ENCODE results near the gene ABCD4. TPM values are rescaled to one million over a fixed set of nuclear protein-coding genes. Genes with fewer than 3 reads are reported as not detected.

ABCD4 gene
- total RNA-seq, 1 experiment from 2014 or later, result 72.4 TPM

GRCh38 chr14:74348735-74349463 lies 46.2 kb upstream of the ABCD4 start:
- CTCF ChIA-PET, result interaction anchor here (0.6 to 0.8 kb wide), 2 partner anchors 9 to 433 kb away, joined by 4 to 5 read pairs; no protein-coding TSS in a partner anchor
- TF ChIP-seq CTCF (IDR thresholded peaks at IDR 0.05; ENCODE audit: unreplicated experiment), result no peak
- BruUV-seq (replicated peaks), result no TSS peak
- H3K4me1 Mint-ChIP-seq (ENCODE audit: low read depth, unreplicated experiment), result peaks cover 8% of the 10 kb centered on the region
- no peak for DNase-seq
- no peak overlapping the region for H3K27ac Mint-ChIP-seq (ENCODE audit: unreplicated experiment)
- no peaks in the 10 kb centered on the region for H3K9me3 Mint-ChIP-seq (ENCODE audit: low read depth, unreplicated experiment)
- peaks cover 41% of the 10 kb centered on the region for H3K27me3 Mint-ChIP-seq (ENCODE audit: unreplicated experiment)
- no peaks in the 10 kb centered on the region for H3K36me3 Mint-ChIP-seq (ENCODE audit: insufficient read depth, unreplicated experiment)
- H3K4me3 Mint-ChIP-seq (ENCODE audit: low read depth, unreplicated experiment), result no peak overlapping the region
- intact Hi-C loops (cut with micrococcal nuclease; ENCODE audit: unreplicated experiment), result no loop called here

- H3K27ac Mint-ChIP-seq (ENCODE audit: unreplicated experiment), result no peak within 1 kb of the TSS
- TF ChIP-seq CTCF (IDR thresholded peaks at IDR 0.05; ENCODE audit: unreplicated experiment), result no peak
- CTCF ChIA-PET, result interaction anchor here (0.6 to 1.0 kb wide), 2 partner anchors 10 to 434 kb away, joined by 3 to 5 read pairs; no protein-coding TSS in a partner anchor
- intact Hi-C loops (cut with micrococcal nuclease; ENCODE audit: unreplicated experiment), result no loop called here
- peaks cover 8% of the 10 kb centered on the region for H3K4me1 Mint-ChIP-seq (ENCODE audit: low read depth, unreplicated experiment)
- BruUV-seq (replicated peaks), result no TSS peak
- H3K36me3 Mint-ChIP-seq (ENCODE audit: insufficient read depth, unreplicated experiment), result no peaks in the 10 kb centered on the region
- DNase-seq, result no peak
- peaks cover 41% of the 10 kb centered on the region for H3K27me3 Mint-ChIP-seq (ENCODE audit: unreplicated experiment)
- H3K9me3 Mint-ChIP-seq (ENCODE audit: low read depth, unreplicated experiment), result no peaks in the 10 kb centered on the region
- H3K4me3 Mint-ChIP-seq (ENCODE audit: low read depth, unreplicated experiment), result no peak within 1 kb of the TSS
Measured at GRCh38 chr14:74348241-74348734, 45.6 kb upstream of the ABCD4 start, which contains the start of gene VRTN. VRTN (plus strand) TSS chr14:74348471; CDS start chr14:74356784, 8,313 bp downstream.

GRCh38 chr14:74347795-74348100 lies 45.0 kb upstream of the ABCD4 start:
- CTCF ChIA-PET, result interaction anchor here (1.0 kb wide), 1 partner anchor 9 kb away, joined by 3 read pairs; no protein-coding TSS in a partner anchor
- peaks cover 41% of the 10 kb centered on the region for H3K27me3 Mint-ChIP-seq (ENCODE audit: unreplicated experiment)
- intact Hi-C loops (cut with micrococcal nuclease; ENCODE audit: unreplicated experiment), result no loop called here
- H3K27ac Mint-ChIP-seq (ENCODE audit: unreplicated experiment), result no peak overlapping the region
- H3K4me1 Mint-ChIP-seq (ENCODE audit: low read depth, unreplicated experiment), result peaks cover 8% of the 10 kb centered on the region
- no peak overlapping the region for H3K4me3 Mint-ChIP-seq (ENCODE audit: low read depth, unreplicated experiment)
- no peaks in the 10 kb centered on the region for H3K9me3 Mint-ChIP-seq (ENCODE audit: low read depth, unreplicated experiment)
- BruUV-seq (replicated peaks), result no TSS peak
- no peak for DNase-seq
- TF ChIP-seq CTCF (IDR thresholded peaks at IDR 0.05; ENCODE audit: unreplicated experiment), result no peak
- H3K36me3 Mint-ChIP-seq (ENCODE audit: insufficient read depth, unreplicated experiment), result no peaks in the 10 kb centered on the region

- no peak for DNase-seq
- Mint-ChIP-seq H3K27ac (ENCODE audit: unreplicated experiment) (no peak overlapping the region), H3K9me3 (ENCODE audit: low read depth, unreplicated experiment) (no peaks in the 10 kb centered on the region), H3K4me1 (ENCODE audit: low read depth, unreplicated experiment) (peaks cover 8% of the 10 kb centered on the region), H3K27me3 (ENCODE audit: unreplicated experiment) (peaks cover 39% of the 10 kb centered on the region), H3K36me3 (ENCODE audit: insufficient read depth, unreplicated experiment) (no peaks in the 10 kb centered on the region), H3K4me3 (ENCODE audit: low read depth, unreplicated experiment) (no peak overlapping the region)
- intact Hi-C loops (cut with micrococcal nuclease; ENCODE audit: unreplicated experiment), result no loop called here
- CTCF ChIA-PET, result interaction anchor here (1.0 kb wide), 1 partner anchor 9 kb away, joined by 3 read pairs; no protein-coding TSS in a partner anchor
- BruUV-seq (replicated peaks), result no TSS peak
- TF ChIP-seq CTCF (IDR thresholded peaks at IDR 0.05; ENCODE audit: unreplicated experiment), result no peak
Measured at GRCh38 chr14:74347097-74347794, 44.5 kb upstream of the ABCD4 start.
